Pancreas (tissue), 10 donors: ENCODE data around the gene FHOD3. TPM values are rescaled to one million over a fixed set of nuclear protein-coding genes. Genes with fewer than 3 reads are reported as not detected.

Experiments used
- ATAC-seq, 4 donors: fragments of 200-7000 bp; cut with Tn5 transposase; one replicate each; pipeline versions ENCODE4 v1.8.0 to v1.9.1; 2020; ENCODE audit warnings: mild to moderate bottlenecking in 4 of 4, moderate library complexity in 4 of 4
- DNase-seq, 6 donors: peaks; one replicate each; pipeline ENCODE4 v3.0.0-alpha.2; 2020
- FAIRE-seq: peaks from 2 replicates; lab custom pipeline; 2012; peaks lifted over from hg19 to GRCh38; lab: Jason Lieb, UNC
- H3K27ac ChIP-seq, 4 donors: fragments of 200-600 bp; sonication (generic); 1 replicate in 3 of 4; 2 replicates in 1 of 4; pipeline versions ENCODE4 v1.5.0 to v1.8.0; 2020
- H3K27me3 ChIP-seq, 4 donors: fragments of 200-600 bp; one replicate each; pipeline ENCODE4 v1.8.0; 2021
- H3K36me3 ChIP-seq, 3 donors: fragments of 200-600 bp; sonication (generic) in 1 of 3; one replicate each; pipeline versions ENCODE4 v1.5.0 to v1.8.0; 2020 to 2021
- H3K4me1 ChIP-seq, 3 donors: fragments of 200-600 bp; one replicate each; pipeline ENCODE4 v1.8.0; 2021
- H3K4me3 ChIP-seq, 4 donors: fragments of 200-600 bp; sonication (generic) in 2 of 4; one replicate each; pipeline versions ENCODE4 v1.5.0 to v1.8.0; 2020 to 2021
- H3K9me3 ChIP-seq, 4 donors: fragments of 200-600 bp; one replicate each; pipeline ENCODE4 v1.8.0; 2021
- CTCF ChIP-seq, 4 donors: fragments of 200-600 bp; sonication (generic) in 3 of 4; IDR thresholded peaks; one replicate each; pipeline versions ENCODE4 v1.5.0 to v1.8.0; 2021; ENCODE audit warnings: antibody characterized with exemption in 4 of 4
- WGBS, 2 donors: extraction: QIAGEN DNeasy Blood & Tissue Kit; methylation state at CpG; one replicate each; pipeline ENCODE4 v1.1.7; 2013; 5-methylcytosine and 5-hydroxymethylcytosine counted together
- intact Hi-C, 3 donors: fragments of 100-400 bp; cut with DNase I; formaldehyde crosslinking; loops; one replicate each; pipeline versions ENCODE4 v1.11.1 to v1.14.2; 2022
- polyA plus RNA-seq, 2 donors: library from polyadenylated mRNA; stranded (reverse); fragments of 200-250 nt; gene quantifications; one replicate each; pipeline ENCODE4 v1.2.3, GENCODE V29; 2013
- total RNA-seq, 6 donors: library from RNA; stranded (reverse); fragmentation: NEBNext Ultra II Directional in 4 of 6; extraction: Animal tissue kit (Norgen Biotek cat#: 25700) in 4 of 6; gene quantifications; one replicate each; pipeline versions ENCODE4 v1.2.1 to v1.2.4, GENCODE V29; 2021 to 2023
- donor health status: healthy with polysubstance abuse.
- donor health status: DM: no; HTN: no; CAD: no; lungs with moderate emphysema.
- donor health status: DM: no; HTN: no; CAD: no.
- donor health status: control.
- donor health status: control.
- donor health status: Bipolar disorder and iron deficiency.
- donor health status: DM: yes; HTN: yes; CAD: no.
- donor health status: DM: no; HTN: no; CAD: no.
- donor health status: DM: no; HTN: no; CAD: no.
- donor health status: DM: yes; HTN: yes; CAD: no.

Gene FHOD3
- total and polyA plus RNA-seq, 8 donors, result 0.25 to 4.3 (median 1.2) TPM

- intact Hi-C loops, result no loop called here
- H3K27ac ChIP-seq, result no peak overlapping the region
- DNase-seq (no peak), FAIRE-seq (no peak), ATAC-seq (no peak)
- no peak overlapping the region for H3K4me3 ChIP-seq
- no peaks in the 10 kb centered on the region for H3K36me3 ChIP-seq
- no peaks in the 10 kb centered on the region for H3K4me1 ChIP-seq
- H3K27me3 ChIP-seq, result no peaks in the 10 kb centered on the region
- TF ChIP-seq CTCF (IDR thresholded peaks at IDR 0.05), result no peak
- WGBS, 2 donors, result 69 to 80% methylated on average over 2 of the region's 2 CpGs
- no peaks in the 10 kb centered on the region for H3K9me3 ChIP-seq
Observed at GRCh38 chr18:36780748-36781147, 483.2 kb downstream of the FHOD3 start.

GRCh38 chr18:36782710-36783109 lies 485.2 kb downstream of the FHOD3 start:
- FAIRE-seq (no peak), ATAC-seq (no peak), DNase-seq (no peak)
- Histone ChIP-seq H3K36me3 (no peaks in the 10 kb centered on the region), H3K4me1 (no peaks in the 10 kb centered on the region), H3K9me3 (no peaks in the 10 kb centered on the region), H3K27ac (no peak overlapping the region), H3K4me3 (no peak overlapping the region), H3K27me3 (no peaks in the 10 kb centered on the region)
- 80 to 91% methylated on average over 9 of the region's 9 CpGs for WGBS, 2 donors
- intact Hi-C loops, result no loop called here
- TF ChIP-seq CTCF (IDR thresholded peaks at IDR 0.05), result no peak

- Histone ChIP-seq H3K4me3 (no peak overlapping the region), H3K9me3 (no peaks in the 10 kb centered on the region), H3K4me1 (no peaks in the 10 kb centered on the region), H3K27ac (no peak overlapping the region), H3K27me3 (no peaks in the 10 kb centered on the region), H3K36me3 (no peaks in the 10 kb centered on the region)
- no peak for ATAC-seq
- intact Hi-C loops, result no loop called here
- no peak for TF ChIP-seq CTCF (IDR thresholded peaks at IDR 0.05)
- no peak for FAIRE-seq
- no peak for DNase-seq
- 95 to 98% methylated on average over 5 of the region's 5 CpGs for WGBS, 2 donors
Observed at GRCh38 chr18:36783792-36784191, 486.3 kb downstream of the FHOD3 start.

GRCh38 chr18:36786686-36787085 lies 489.2 kb downstream of the FHOD3 start:
- TF ChIP-seq CTCF (IDR thresholded peaks at IDR 0.05), result no peak
- peak overlapping the region in 3 of 4 donors; percentile 7 to 30 (median 23) for H3K27ac ChIP-seq
- DNase-seq, result peak in 4 of 6 donors; percentile 23 to 46 (median 34)

GRCh38 chr18:36792634-36793283 lies 495.2 kb downstream of the FHOD3 start:
- H3K36me3 ChIP-seq, result peaks cover 0 to 20% (median 9%) of the 10 kb centered on the region in 3 donors
- ATAC-seq, result no peak
- no peak for DNase-seq
- H3K4me1 ChIP-seq, result no peaks in the 10 kb centered on the region
- no peak overlapping the region for H3K4me3 ChIP-seq
- H3K9me3 ChIP-seq, result no peaks in the 10 kb centered on the region
- no peaks in the 10 kb centered on the region for H3K27me3 ChIP-seq
- TF ChIP-seq CTCF (IDR thresholded peaks at IDR 0.05), result no peak
- intact Hi-C loops, result no loop called here
- WGBS, 2 donors, result 97 to 99% methylated on average over 4 of the region's 4 CpGs
- no peak for FAIRE-seq
- no peak overlapping the region for H3K27ac ChIP-seq

More at GRCh38 chr18:36786686-36787085, 489.2 kb downstream of the FHOD3 start:
- FAIRE-seq, result no peak
- peak; percentile 78 to 93 (median 88) for ATAC-seq
- no peaks in the 10 kb centered on the region for H3K9me3 ChIP-seq
- intact Hi-C loops, result no loop called here
- no peaks in the 10 kb centered on the region for H3K4me1 ChIP-seq
- 52 to 56% methylated on average over 4 of the region's 4 CpGs for WGBS, 2 donors
- no peak overlapping the region for H3K4me3 ChIP-seq
- no peaks in the 10 kb centered on the region for H3K27me3 ChIP-seq
- H3K36me3 ChIP-seq, result no peaks in the 10 kb centered on the region
